ENCODE data around the gene SUGT1. TPM values are rescaled to one million over a fixed set of nuclear protein-coding genes. Genes with fewer than 3 reads are reported as not detected.
"Not testable (repeated sequence)": the region's sequence is repeated elsewhere in the genome, so short reads cannot be mapped to it uniquely, and the experiment has no call there.

The SUGT1 gene
- total RNA-seq, 2 donors from 2014 or later, result 30.8 to 36.0 TPM

GRCh38 chr13:52701728-52702465 is 49.3 kb downstream of the SUGT1 start:
- DNase-seq (ENCODE audit: low spot score) (no peak), ATAC-seq (ENCODE audit: insufficient number of reproducible peaks, low FRiP score, low read depth) (no peak)
- no peak overlapping the region for H3K4me3 ChIP-seq
- H3K27ac ChIP-seq, result no peak overlapping the region
- no peaks in the 10 kb centered on the region for H3K4me1 ChIP-seq (ENCODE audit: control insufficient read depth in 1 of 2, low read depth in 2 of 2)
- no peaks in the 10 kb centered on the region for H3K27me3 ChIP-seq (replicated peaks; ENCODE audit: insufficient read depth)
- H3K9me3 ChIP-seq, result no peaks in the 10 kb centered on the region
- H3K36me3 ChIP-seq, result no peaks in the 10 kb centered on the region
- TF ChIP-seq CTCF (IDR thresholded peaks at IDR 0.05), result no peak

- Histone ChIP-seq H3K27ac (no peak overlapping the region), H3K27me3 (replicated peaks; ENCODE audit: insufficient read depth) (no peaks in the 10 kb centered on the region), H3K4me3 (no peak overlapping the region), H3K36me3 (no peaks in the 10 kb centered on the region), H3K4me1 (ENCODE audit: control insufficient read depth in 1 of 2, low read depth in 2 of 2) (no peaks in the 10 kb centered on the region), H3K9me3 (no peaks in the 10 kb centered on the region)
- no peak for ATAC-seq (ENCODE audit: insufficient number of reproducible peaks, low FRiP score, low read depth)
- no peak for DNase-seq (ENCODE audit: low spot score)
- no peak for TF ChIP-seq CTCF (IDR thresholded peaks at IDR 0.05)
Measured at GRCh38 chr13:52703482-52703881, 50.8 kb downstream of the SUGT1 start.

GRCh38 chr13:52706081-52706480 is 53.4 kb downstream of the SUGT1 start:
- no peaks in the 10 kb centered on the region for H3K9me3 ChIP-seq
- no peaks in the 10 kb centered on the region for H3K27me3 ChIP-seq (replicated peaks; ENCODE audit: insufficient read depth)
- no peaks in the 10 kb centered on the region for H3K36me3 ChIP-seq
- TF ChIP-seq CTCF (IDR thresholded peaks at IDR 0.05), result no peak
- H3K4me3 ChIP-seq, result no peak overlapping the region
- no peak overlapping the region for H3K27ac ChIP-seq
- H3K4me1 ChIP-seq (ENCODE audit: control insufficient read depth in 1 of 2, low read depth in 2 of 2), result no peaks in the 10 kb centered on the region
- ATAC-seq (ENCODE audit: insufficient number of reproducible peaks, low FRiP score, low read depth), result no peak
- DNase-seq (ENCODE audit: low spot score), result no peak

DNA sequence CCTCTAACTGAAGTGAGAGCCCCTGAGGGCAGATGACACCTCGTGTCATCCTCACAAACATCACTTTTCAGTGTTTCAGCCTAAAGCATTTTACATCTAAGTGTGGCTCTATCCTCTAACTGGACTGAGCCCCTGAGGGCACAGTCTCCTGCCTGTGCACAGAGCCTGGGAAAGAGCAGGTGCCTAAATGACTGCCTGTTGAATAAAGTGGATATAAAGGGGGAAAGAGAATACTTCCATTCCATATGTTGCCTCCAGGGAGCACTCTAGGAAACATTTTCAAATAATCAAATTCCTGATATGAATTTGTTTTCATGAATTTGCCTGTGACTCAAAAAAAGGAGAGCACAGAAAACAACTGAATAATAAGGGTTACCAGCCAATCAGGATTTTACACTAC is 54.7 kb downstream of the SUGT1 start:
- H3K27ac ChIP-seq, result no peak overlapping the region
- H3K9me3 ChIP-seq, result no peaks in the 10 kb centered on the region
- DNase-seq (ENCODE audit: low spot score), result no peak
- no peak for TF ChIP-seq CTCF (IDR thresholded peaks at IDR 0.05)
- H3K27me3 ChIP-seq (replicated peaks; ENCODE audit: insufficient read depth), result no peaks in the 10 kb centered on the region
- H3K36me3 ChIP-seq, result no peaks in the 10 kb centered on the region
- H3K4me1 ChIP-seq (ENCODE audit: control insufficient read depth in 1 of 2, low read depth in 2 of 2), result no peaks in the 10 kb centered on the region
- H3K4me3 ChIP-seq, result no peak overlapping the region
- ATAC-seq (ENCODE audit: insufficient number of reproducible peaks, low FRiP score, low read depth), result no peak

DNA sequence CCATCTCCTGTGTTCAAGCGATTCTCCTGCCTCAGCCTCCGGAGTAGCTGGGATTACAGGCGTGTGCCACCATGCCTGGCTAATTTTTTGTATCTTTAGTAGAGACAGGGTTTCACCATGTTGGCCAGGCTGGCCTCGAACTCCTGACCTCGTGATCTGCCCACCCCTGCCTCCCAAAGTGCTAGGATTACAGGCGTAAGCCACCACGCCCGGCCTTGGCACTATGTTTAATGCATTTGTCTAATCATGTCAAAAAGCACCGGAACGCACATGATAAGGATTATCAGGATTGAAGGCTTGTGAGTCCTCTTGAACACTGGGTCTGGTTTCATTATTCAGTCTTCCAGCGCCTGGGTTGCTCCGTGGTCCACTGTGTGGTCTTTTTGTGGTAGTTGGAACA is 55.6 kb downstream of the SUGT1 start:
- not testable (repeated sequence) for H3K36me3 ChIP-seq; H3K27me3 ChIP-seq (replicated peaks; ENCODE audit: insufficient read depth); DNase-seq (ENCODE audit: low spot score); ATAC-seq (ENCODE audit: insufficient number of reproducible peaks, low FRiP score, low read depth); H3K4me3 ChIP-seq; H3K4me1 ChIP-seq (ENCODE audit: control insufficient read depth in 1 of 2, low read depth in 2 of 2); H3K9me3 ChIP-seq; H3K27ac ChIP-seq

GRCh38 chr13:52711286-52711685 is 58.6 kb downstream of the SUGT1 start:
- no peak for DNase-seq (ENCODE audit: low spot score)
- Histone ChIP-seq H3K36me3 (no peaks in the 10 kb centered on the region), H3K27ac (no peak overlapping the region), H3K9me3 (no peaks in the 10 kb centered on the region), H3K4me1 (ENCODE audit: control insufficient read depth in 1 of 2, low read depth in 2 of 2) (no peaks in the 10 kb centered on the region), H3K27me3 (replicated peaks; ENCODE audit: insufficient read depth) (no peaks in the 10 kb centered on the region), H3K4me3 (no peak overlapping the region)
- no peak for ATAC-seq (ENCODE audit: insufficient number of reproducible peaks, low FRiP score, low read depth)
- no peak for TF ChIP-seq CTCF (IDR thresholded peaks at IDR 0.05)
